SK-N-SH treated with all-trans-retinoic acid at 6 μM for 48 hours (cell line): ENCODE results near the gene B9D1.
A peak's percentile ranks its signal among the peaks of the same experiment; 100 is the strongest.

ENCODE experiments used
- ATAC-seq: fragments of 200-7000 bp; cut with Tn5 transposase; 3 replicates; pipeline ENCODE4 v1.9.1; 2020; ENCODE audit warnings: mild to moderate bottlenecking, moderate library complexity
- ARNTL ChIP-seq: fragments of 450-650 bp; formaldehyde crosslinking; IDR thresholded peaks from 2 replicates; pipeline ENCODE4 v1.5.0; 2020; ENCODE audit warnings: low read depth, mild to moderate bottlenecking, moderate library complexity, borderline replicate concordance
- BACH2 ChIP-seq: fragments of 250-450 bp; sonication (Bioruptor Pico); IDR thresholded peaks from 2 replicates; pipeline ENCODE4 v1.9.0; 2021; ENCODE audit warnings: mild to moderate bottlenecking, borderline replicate concordance
- CSDC2 ChIP-seq: fragments of 250-450 bp; sonication (Bioruptor Pico); IDR thresholded peaks from 2 replicates; pipeline ENCODE4 v1.5.0; 2020; ENCODE audit warnings: mild to moderate bottlenecking, moderate library complexity
- ESRRG ChIP-seq: fragments of 250-450 bp; sonication (Bioruptor Pico); IDR thresholded peaks from 2 replicates; pipeline ENCODE4 v1.6.1; 2021; ENCODE audit warnings: mild to moderate bottlenecking
- ISL1 ChIP-seq: fragments of 250-450 bp; sonication (Bioruptor Pico); IDR thresholded peaks from 2 replicates; pipeline ENCODE4 v2.1.2; 2022; ENCODE audit warnings: mild to moderate bottlenecking, moderate library complexity
- OSR1 ChIP-seq: fragments of 250-450 bp; sonication (Bioruptor Pico); IDR thresholded peaks from 2 replicates; pipeline ENCODE4 v1.8.0; 2022; ENCODE audit warnings: moderate library complexity, mild to moderate bottlenecking, inconsistent platforms
- PPARA ChIP-seq: fragments of 250-450 bp; sonication (Bioruptor Pico); IDR thresholded peaks from 2 replicates; pipeline ENCODE4 v1.5.0; 2020; ENCODE audit warnings: mild to moderate bottlenecking, borderline replicate concordance
- RARB ChIP-seq: fragments of 250-450 bp; sonication (Bioruptor Pico); IDR thresholded peaks from 2 replicates; pipeline ENCODE4 v1.8.0; 2021; ENCODE audit warnings: mild to moderate bottlenecking, moderate library complexity
- TCF4 ChIP-seq: fragments of 250-450 bp; sonication (Bioruptor Pico); IDR thresholded peaks from 2 replicates; pipeline ENCODE4 v1.8.0; 2021; ENCODE audit warnings: mild to moderate bottlenecking, moderate library complexity, borderline replicate concordance
- TOX ChIP-seq: fragments of 250-450 bp; sonication (Bioruptor Pico); IDR thresholded peaks from 2 replicates; pipeline ENCODE4 v1.8.0; 2021; ENCODE audit warnings: mild to moderate bottlenecking, moderate library complexity, borderline replicate concordance
- ZFP30 ChIP-seq: fragments of 450-650 bp; formaldehyde crosslinking; IDR thresholded peaks from 2 replicates; pipeline ENCODE4 v1.5.0; 2022; ENCODE audit warnings: mild to moderate bottlenecking, moderate library complexity
- ZNF70 ChIP-seq: fragments of 450-650 bp; formaldehyde crosslinking; IDR thresholded peaks from 2 replicates; pipeline ENCODE4 v1.5.0; 2020; ENCODE audit warnings: mild to moderate bottlenecking, moderate library complexity
- ZNF8 ChIP-seq: fragments of 450-650 bp; formaldehyde crosslinking; IDR thresholded peaks from 2 replicates; pipeline ENCODE4 v1.5.0; 2020; ENCODE audit warnings: mild to moderate bottlenecking, moderate library complexity
- TF ChIP-seq, protein P1 (sequence below): fragments of 250-450 bp; sonication (Bioruptor Pico); IDR thresholded peaks from 2 replicates; pipeline ENCODE4 v1.8.0; 2021; ENCODE audit warnings: low read depth, mild to moderate bottlenecking, moderate library complexity, borderline replicate concordance
- TF ChIP-seq, protein P2 (sequence below): fragments of 250-450 bp; sonication (Bioruptor Pico); IDR thresholded peaks from 2 replicates; pipeline ENCODE4 v1.5.1; 2020; ENCODE audit warnings: low read depth, mild to moderate bottlenecking, moderate library complexity
- TF ChIP-seq, protein P3 (sequence below): fragments of 250-450 bp; sonication (Bioruptor Pico); IDR thresholded peaks from 2 replicates; pipeline ENCODE4 v1.5.1; 2021; ENCODE audit warnings: mild to moderate bottlenecking, moderate library complexity
- TF ChIP-seq, protein P4 (sequence below): fragments of 250-450 bp; sonication (Bioruptor Pico); IDR thresholded peaks from 2 replicates; pipeline ENCODE4 v1.5.0; 2020; ENCODE audit warnings: mild to moderate bottlenecking, moderate library complexity

Gene B9D1

DNA sequence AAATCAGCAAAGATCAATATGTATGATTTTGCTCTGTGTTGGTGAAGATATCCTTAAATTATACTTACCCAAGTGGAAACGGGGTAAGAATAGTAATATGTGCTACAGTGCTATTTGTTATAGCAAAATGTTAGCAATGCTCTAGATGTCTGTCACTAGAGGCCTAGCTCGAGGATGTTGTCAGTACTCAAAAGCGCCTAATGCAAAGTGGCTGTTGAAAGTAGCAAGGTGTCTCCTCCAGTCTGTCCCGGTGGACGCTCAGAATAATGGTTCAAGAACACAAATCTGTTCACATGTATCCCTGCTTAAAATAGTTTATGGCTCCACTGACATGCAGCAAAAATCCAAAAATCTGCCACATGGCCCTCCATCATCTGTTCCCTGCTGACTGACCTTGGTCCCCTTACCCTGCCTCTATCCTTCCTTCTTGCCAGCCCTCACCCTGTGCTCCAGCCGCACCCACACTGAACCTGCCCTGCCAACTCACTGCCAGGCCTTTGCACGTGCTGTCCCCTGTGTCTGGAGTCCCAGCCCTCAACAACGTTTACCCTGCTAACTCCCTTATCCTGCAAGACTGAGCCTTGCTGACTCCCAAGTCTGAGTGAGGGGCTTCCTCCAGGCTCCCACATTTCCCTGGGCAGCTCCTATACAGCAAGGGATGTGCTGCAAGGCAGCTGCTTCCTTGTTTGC, 38.9 kb upstream of the B9D1 start:
- peak; percentile 52 for ATAC-seq
- TF ChIP-seq ZFP30: no peak

DNA sequence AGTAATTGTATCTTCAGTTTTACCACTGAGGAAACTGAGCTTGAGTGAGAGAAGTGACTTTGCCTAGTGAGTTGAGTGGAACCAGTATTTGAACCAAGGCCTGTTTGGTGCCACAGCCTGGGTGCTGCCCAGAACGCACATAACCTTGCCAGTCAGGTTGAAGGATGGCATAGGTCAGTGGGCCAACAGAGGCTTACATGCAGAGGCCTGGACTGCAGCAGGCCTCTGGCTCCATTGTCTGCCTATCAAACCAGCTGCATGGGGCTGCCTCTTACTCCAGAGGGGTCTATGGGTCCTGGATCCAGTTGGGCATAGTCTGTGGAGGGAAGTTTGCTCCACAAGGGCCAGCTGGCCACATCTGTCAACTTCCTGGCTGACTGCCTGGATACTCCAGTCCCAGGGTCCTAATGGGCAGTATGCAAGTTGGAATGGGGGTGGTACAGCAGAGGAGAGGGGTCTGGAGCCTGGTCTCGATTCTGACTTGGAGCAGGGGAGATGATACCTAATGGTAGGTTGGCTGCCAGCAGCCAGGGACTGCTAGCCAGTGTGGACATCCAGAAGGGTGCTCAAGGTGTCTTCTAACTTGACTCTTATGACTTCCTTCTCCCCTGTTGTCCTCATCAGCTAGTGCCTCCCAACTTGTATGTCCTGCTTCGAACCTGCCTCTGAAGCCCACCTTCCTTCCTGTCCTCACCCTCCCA, 37.4 kb upstream of the B9D1 start:
- TF ChIP-seq, protein P1, sequence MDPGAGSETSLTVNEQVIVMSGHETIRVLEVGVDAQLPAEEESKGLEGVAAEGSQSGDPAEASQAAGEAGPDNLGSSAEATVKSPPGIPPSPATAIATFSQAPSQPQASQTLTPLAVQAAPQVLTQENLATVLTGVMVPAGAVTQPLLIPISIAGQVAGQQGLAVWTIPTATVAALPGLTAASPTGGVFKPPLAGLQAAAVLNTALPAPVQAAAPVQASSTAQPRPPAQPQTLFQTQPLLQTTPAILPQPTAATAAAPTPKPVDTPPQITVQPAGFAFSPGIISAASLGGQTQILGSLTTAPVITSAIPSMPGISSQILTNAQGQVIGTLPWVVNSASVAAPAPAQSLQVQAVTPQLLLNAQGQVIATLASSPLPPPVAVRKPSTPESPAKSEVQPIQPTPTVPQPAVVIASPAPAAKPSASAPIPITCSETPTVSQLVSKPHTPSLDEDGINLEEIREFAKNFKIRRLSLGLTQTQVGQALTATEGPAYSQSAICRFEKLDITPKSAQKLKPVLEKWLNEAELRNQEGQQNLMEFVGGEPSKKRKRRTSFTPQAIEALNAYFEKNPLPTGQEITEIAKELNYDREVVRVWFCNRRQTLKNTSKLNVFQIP: no peak
- TF ChIP-seq BACH2 (CRISPR knock-in tag): no peak
- TF ChIP-seq CSDC2 (CRISPR knock-in tag): no peak
- no peak for TF ChIP-seq TCF4 (CRISPR knock-in tag)
- TF ChIP-seq, protein P2, sequence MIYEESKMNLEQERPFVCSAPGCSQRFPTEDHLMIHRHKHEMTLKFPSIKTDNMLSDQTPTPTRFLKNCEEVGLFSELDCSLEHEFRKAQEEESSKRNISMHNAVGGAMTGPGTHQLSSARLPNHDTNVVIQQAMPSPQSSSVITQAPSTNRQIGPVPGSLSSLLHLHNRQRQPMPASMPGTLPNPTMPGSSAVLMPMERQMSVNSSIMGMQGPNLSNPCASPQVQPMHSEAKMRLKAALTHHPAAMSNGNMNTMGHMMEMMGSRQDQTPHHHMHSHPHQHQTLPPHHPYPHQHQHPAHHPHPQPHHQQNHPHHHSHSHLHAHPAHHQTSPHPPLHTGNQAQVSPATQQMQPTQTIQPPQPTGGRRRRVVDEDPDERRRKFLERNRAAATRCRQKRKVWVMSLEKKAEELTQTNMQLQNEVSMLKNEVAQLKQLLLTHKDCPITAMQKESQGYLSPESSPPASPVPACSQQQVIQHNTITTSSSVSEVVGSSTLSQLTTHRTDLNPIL (CRISPR knock-in tag): no peak
- TF ChIP-seq PPARA (CRISPR knock-in tag): no peak
- ATAC-seq: no peak

DNA sequence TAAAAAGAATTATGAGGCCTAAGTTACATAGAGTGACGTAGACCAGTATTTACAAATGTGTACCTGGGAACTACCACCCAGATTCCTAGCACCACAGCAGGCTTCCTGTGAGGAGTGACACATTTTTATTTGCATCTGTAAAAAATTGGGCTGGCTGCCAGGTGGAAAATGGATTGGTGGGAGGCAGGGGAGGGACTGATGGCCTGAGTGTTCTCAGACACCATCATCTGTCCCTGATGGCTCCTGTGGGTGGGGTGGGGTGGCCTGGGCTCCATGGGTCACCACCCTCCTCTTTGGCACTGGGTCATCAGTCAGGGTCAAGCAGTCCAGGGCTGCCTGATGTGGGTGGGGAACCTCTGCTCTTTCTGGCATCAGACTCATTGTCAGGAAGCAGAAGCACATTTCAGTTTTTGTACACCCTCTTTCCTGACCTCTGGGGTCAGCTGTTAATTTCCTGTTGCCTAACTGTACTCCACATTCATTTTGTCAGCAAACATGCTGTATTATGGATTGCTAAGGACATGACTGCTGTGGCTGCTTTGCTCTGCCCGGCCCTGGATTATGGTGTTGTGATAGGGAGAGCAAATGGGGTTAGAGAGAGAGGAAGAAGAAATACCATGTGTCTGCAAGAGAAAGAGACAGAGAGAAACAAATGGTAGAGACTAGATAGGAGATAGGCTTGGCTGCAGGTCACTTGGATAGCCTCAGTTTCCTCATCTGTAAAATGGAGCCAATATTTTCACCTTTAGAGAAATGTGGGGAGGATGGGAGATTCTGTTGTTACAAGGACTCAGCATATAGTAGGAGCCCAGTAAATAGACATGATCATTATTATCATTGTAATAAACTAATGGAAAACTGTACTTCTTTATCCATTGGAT, 36.0 kb upstream of the B9D1 start:
- TF ChIP-seq OSR1 (CRISPR knock-in tag) (no peak), TCF4 (CRISPR knock-in tag) (no peak), ISL1 (CRISPR knock-in tag) (no peak), BACH2 (CRISPR knock-in tag) (no peak), ARNTL (CRISPR knock-in tag) (no peak), CSDC2 (CRISPR knock-in tag) (no peak), ZNF8 (CRISPR knock-in tag) (no peak), ZFP30 (no peak), ESRRG (CRISPR knock-in tag) (no peak), PPARA (CRISPR knock-in tag) (no peak), TOX (CRISPR knock-in tag) (no peak), RARB (CRISPR knock-in tag) (no peak), ZNF70 (no peak)
- TF ChIP-seq, protein P2 (CRISPR knock-in tag): no peak
- TF ChIP-seq, protein P3, sequence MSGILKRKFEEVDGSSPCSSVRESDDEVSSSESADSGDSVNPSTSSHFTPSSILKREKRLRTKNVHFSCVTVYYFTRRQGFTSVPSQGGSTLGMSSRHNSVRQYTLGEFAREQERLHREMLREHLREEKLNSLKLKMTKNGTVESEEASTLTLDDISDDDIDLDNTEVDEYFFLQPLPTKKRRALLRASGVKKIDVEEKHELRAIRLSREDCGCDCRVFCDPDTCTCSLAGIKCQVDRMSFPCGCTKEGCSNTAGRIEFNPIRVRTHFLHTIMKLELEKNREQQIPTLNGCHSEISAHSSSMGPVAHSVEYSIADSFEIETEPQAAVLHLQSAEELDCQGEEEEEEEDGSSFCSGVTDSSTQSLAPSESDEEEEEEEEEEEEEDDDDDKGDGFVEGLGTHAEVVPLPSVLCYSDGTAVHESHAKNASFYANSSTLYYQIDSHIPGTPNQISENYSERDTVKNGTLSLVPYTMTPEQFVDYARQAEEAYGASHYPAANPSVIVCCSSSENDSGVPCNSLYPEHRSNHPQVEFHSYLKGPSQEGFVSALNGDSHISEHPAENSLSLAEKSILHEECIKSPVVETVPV (CRISPR knock-in tag): no peak
- TF ChIP-seq, protein P4, sequence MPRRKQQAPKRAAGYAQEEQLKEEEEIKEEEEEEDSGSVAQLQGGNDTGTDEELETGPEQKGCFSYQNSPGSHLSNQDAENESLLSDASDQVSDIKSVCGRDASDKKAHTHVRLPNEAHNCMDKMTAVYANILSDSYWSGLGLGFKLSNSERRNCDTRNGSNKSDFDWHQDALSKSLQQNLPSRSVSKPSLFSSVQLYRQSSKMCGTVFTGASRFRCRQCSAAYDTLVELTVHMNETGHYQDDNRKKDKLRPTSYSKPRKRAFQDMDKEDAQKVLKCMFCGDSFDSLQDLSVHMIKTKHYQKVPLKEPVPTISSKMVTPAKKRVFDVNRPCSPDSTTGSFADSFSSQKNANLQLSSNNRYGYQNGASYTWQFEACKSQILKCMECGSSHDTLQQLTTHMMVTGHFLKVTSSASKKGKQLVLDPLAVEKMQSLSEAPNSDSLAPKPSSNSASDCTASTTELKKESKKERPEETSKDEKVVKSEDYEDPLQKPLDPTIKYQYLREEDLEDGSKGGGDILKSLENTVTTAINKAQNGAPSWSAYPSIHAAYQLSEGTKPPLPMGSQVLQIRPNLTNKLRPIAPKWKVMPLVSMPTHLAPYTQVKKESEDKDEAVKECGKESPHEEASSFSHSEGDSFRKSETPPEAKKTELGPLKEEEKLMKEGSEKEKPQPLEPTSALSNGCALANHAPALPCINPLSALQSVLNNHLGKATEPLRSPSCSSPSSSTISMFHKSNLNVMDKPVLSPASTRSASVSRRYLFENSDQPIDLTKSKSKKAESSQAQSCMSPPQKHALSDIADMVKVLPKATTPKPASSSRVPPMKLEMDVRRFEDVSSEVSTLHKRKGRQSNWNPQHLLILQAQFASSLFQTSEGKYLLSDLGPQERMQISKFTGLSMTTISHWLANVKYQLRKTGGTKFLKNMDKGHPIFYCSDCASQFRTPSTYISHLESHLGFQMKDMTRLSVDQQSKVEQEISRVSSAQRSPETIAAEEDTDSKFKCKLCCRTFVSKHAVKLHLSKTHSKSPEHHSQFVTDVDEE: no peak
- no peak; the same call in 1 of the 3 replicates for ATAC-seq
